Heart right ventricle (tissue), 16 donors: ENCODE data around the gene SEMA3G. TPM values are rescaled to one million over a fixed set of nuclear protein-coding genes. Genes with fewer than 3 reads are reported as not detected.

ENCODE experiments used
- ATAC-seq, 8 donors: fragments of 200-7000 bp; cut with Tn5 transposase; one replicate each; pipeline ENCODE4 v1.9.1; 2020; ENCODE audit warnings: mild to moderate bottlenecking in 8 of 8, moderate library complexity in 8 of 8, moderate number of reproducible peaks in 1 of 8
- DNase-seq, 2 donors: peaks; one replicate each; pipeline ENCODE4 v3.0.0-alpha.2; 2020
- H3K27ac ChIP-seq, 10 donors: fragments of 200-600 bp; sonication (generic) in 2 of 10; one replicate each; pipeline versions ENCODE4 v1.5.0 to v1.8.0; 2020 to 2022; ENCODE audit warnings: mild to moderate bottlenecking in 3 of 10
- H3K27me3 ChIP-seq, 7 donors: fragments of 200-600 bp; one replicate each; pipeline ENCODE4 v1.8.0; 2021 to 2022; ENCODE audit warnings: mild to moderate bottlenecking in 2 of 7
- H3K36me3 ChIP-seq, 9 donors: fragments of 200-600 bp; sonication (generic) in 1 of 9; one replicate each; pipeline versions ENCODE4 v1.5.0 to v1.8.0; 2020 to 2022; ENCODE audit warnings: mild to moderate bottlenecking in 2 of 9
- H3K4me1 ChIP-seq, 9 donors: fragments of 200-600 bp; sonication (generic) in 1 of 9; one replicate each; pipeline versions ENCODE4 v1.5.0 to v1.8.0; 2020 to 2022; ENCODE audit warnings: mild to moderate bottlenecking in 4 of 9
- H3K4me3 ChIP-seq, 10 donors: fragments of 200-600 bp; sonication (generic) in 2 of 10; one replicate each; pipeline versions ENCODE4 v1.5.0 to v1.8.0; 2020 to 2022; ENCODE audit warnings: mild to moderate bottlenecking in 7 of 10, moderate library complexity in 2 of 10
- H3K9me3 ChIP-seq, 11 donors: fragments of 200-600 bp in 10 of 11; sonication (generic) in 2 of 11; one replicate each; pipeline versions ENCODE4 v1.5.0 to v1.8.0; 2013 to 2022; ENCODE audit warnings: mild to moderate bottlenecking in 2 of 11, control low read depth in 1 of 11, moderate library complexity in 1 of 11
- CTCF ChIP-seq, 9 donors: fragments of 200-600 bp; sonication (generic) in 2 of 9; IDR thresholded peaks; one replicate each; pipeline versions ENCODE4 v1.5.0 to v1.8.0; 2021 to 2022; ENCODE audit warnings: antibody characterized with exemption in 9 of 9, mild to moderate bottlenecking in 5 of 9, moderate library complexity in 1 of 9
- WGBS, 2 donors: extraction: QIAGEN DNeasy Blood & Tissue Kit; methylation state at CpG; one replicate each; pipeline ENCODE4 v1.1.7; 2013; ENCODE audit warnings: inconsistent platforms in 1 of 2; 5-methylcytosine and 5-hydroxymethylcytosine counted together
- intact Hi-C, 10 donors: fragments of 100-400 bp; cut with DNase I; formaldehyde crosslinking; loops; one replicate each; pipeline versions ENCODE4 v1.11.1 to v1.14.2; 2022
- polyA plus RNA-seq, 2 donors: library from polyadenylated mRNA; stranded (reverse); fragments of 200-250 nt; gene quantifications; one replicate each; pipeline ENCODE4 v1.2.3, GENCODE V29; 2013
- total RNA-seq, 10 donors: library from RNA; stranded (reverse); fragmentation: NEBNext Ultra II Directional in 3 of 10; extraction: Animal tissue kit (Norgen Biotek cat#: 25700) in 3 of 10; gene quantifications; one replicate each; pipeline versions ENCODE4 v1.2.1 to v1.2.4, GENCODE V29; 2021 to 2023
- donor health status: Arrhythmogenic right ventricular cardiomyopathy.
- donor health status: ischemic (EF 13 %, LVEDD 7.1; RV severe dilation, severe dysfunction).
- donor health status: healthy with polysubstance abuse.
- donor health status: DM: no; HTN: yes; CAD: no.
- donor health status: DM: no; HTN: no; CAD: no.
- donor health status: ischemic (EF 25% LVEDD 6.9; RV normal size, moderate dysfunction).
- donor health status: ischemic (EF 25% LVEDD 5.7; RV mildly dilated, moderate dysfunction).
- donor health status: healthy.
- donor health status: DM: yes; HTN: yes; CAD: no.
- donor health status: Ischemic cardiomyopathy.
- donor health status: ischemic (EF 35%, LVEDD 5.7; RV mildly dilated, moderate dysfunction).
- donor health status: nonischemic (EF 11% LVEDD 7.7; RV severe dilation, severe dysfunction).
- donor health status: DM: yes; HTN: yes; CAD: no.
- donor health status: PGD.
- donor health status: ischemic (EF 29% LVEDD 5.4; RV normal size, mild dysfunction).
- donor health status: nonischemic (EF 23%, LVEDD 6.1; RV moderate dilation, normal function).

The SEMA3G gene
- total and polyA plus RNA-seq, 12 donors = 8.3 to 17.8 (median 15.0) TPM

- DNase-seq (no peak), ATAC-seq (no peak)
- H3K4me1 ChIP-seq = peaks cover 0 to 46% (median 18%) of the 10 kb centered on the region in 9 donors
- peak overlapping the region in 3 of 10 donors; percentile 42 to 48 (median 47) for H3K4me3 ChIP-seq
- no peaks in the 10 kb centered on the region for H3K27me3 ChIP-seq
- H3K36me3 ChIP-seq = peaks cover 0 to 9% (median 0%) of the 10 kb centered on the region in 9 donors
- no peak for TF ChIP-seq CTCF (IDR thresholded peaks at IDR 0.05)
- intact Hi-C loops = no loop called here
- H3K27ac ChIP-seq = peak overlapping the region in 3 of 10 donors; percentile 9 to 51 (median 25)
- H3K9me3 ChIP-seq = no peaks in the 10 kb centered on the region
- WGBS, 2 donors = 94 to 96% methylated on average over 23 of the region's 23 CpGs
Measured at GRCh38 chr3:52441091-52441771, 3.7 kb downstream of the SEMA3G start.

- intact Hi-C loops = no loop called here
- peaks cover 0 to 47% (median 21%) of the 10 kb centered on the region in 9 donors for H3K4me1 ChIP-seq
- no peaks in the 10 kb centered on the region for H3K27me3 ChIP-seq
- WGBS, 2 donors = 96 to 98% methylated on average over 14 of the region's 14 CpGs
- H3K9me3 ChIP-seq = no peaks in the 10 kb centered on the region
- no peak for TF ChIP-seq CTCF (IDR thresholded peaks at IDR 0.05)
- H3K27ac ChIP-seq = no peak overlapping the region
- peaks cover 0 to 9% (median 0%) of the 10 kb centered on the region in 9 donors for H3K36me3 ChIP-seq
- H3K4me3 ChIP-seq = peak overlapping the region in 2 of 10 donors; percentile 8 to 42
- DNase-seq = no peak
- ATAC-seq = no peak
Measured at GRCh38 chr3:52440671-52441070, 4.2 kb downstream of the SEMA3G start.

GRCh38 chr3:52440249-52440551 is 4.7 kb downstream of the SEMA3G start:
- peaks cover 0 to 47% (median 21%) of the 10 kb centered on the region in 9 donors for H3K4me1 ChIP-seq
- H3K4me3 ChIP-seq = peak overlapping the region in 1 of 10 donors; percentile 11
- peaks cover 0 to 9% (median 0%) of the 10 kb centered on the region in 9 donors for H3K36me3 ChIP-seq
- H3K27ac ChIP-seq = no peak overlapping the region
- intact Hi-C loops = no loop called here
- H3K27me3 ChIP-seq = no peaks in the 10 kb centered on the region
- H3K9me3 ChIP-seq = no peaks in the 10 kb centered on the region
- no peak for DNase-seq
- no peak for TF ChIP-seq CTCF (IDR thresholded peaks at IDR 0.05)
- no peak for ATAC-seq
- 93 to 96% methylated on average over 12 of the region's 12 CpGs for WGBS, 2 donors

GRCh38 chr3:52439426-52440248 is 5.3 kb downstream of the SEMA3G start:
- Histone ChIP-seq H3K9me3 (no peaks in the 10 kb centered on the region), H3K27me3 (no peaks in the 10 kb centered on the region), H3K36me3 (peaks cover 0 to 9% (median 0%) of the 10 kb centered on the region in 9 donors), H3K4me3 (no peak overlapping the region), H3K27ac (peak overlapping the region in 1 of 10 donors; percentile 35), H3K4me1 (peaks cover 4 to 47% (median 19%) of the 10 kb centered on the region in 9 donors)
- intact Hi-C loops = no loop called here
- TF ChIP-seq CTCF (IDR thresholded peaks at IDR 0.05) = no peak
- WGBS, 2 donors = 95 to 96% methylated on average over 16 of the region's 16 CpGs
- ATAC-seq (no peak), DNase-seq (no peak)
